ENCODE data around the gene SLC6A11. TPM values are rescaled to one million over a fixed set of nuclear protein-coding genes. Genes with fewer than 3 reads are reported as not detected.

SLC6A11 gene
- polyA plus RNA-seq, 3 donors, result 0.08 to 0.31 (median 0.16) TPM

DNA sequence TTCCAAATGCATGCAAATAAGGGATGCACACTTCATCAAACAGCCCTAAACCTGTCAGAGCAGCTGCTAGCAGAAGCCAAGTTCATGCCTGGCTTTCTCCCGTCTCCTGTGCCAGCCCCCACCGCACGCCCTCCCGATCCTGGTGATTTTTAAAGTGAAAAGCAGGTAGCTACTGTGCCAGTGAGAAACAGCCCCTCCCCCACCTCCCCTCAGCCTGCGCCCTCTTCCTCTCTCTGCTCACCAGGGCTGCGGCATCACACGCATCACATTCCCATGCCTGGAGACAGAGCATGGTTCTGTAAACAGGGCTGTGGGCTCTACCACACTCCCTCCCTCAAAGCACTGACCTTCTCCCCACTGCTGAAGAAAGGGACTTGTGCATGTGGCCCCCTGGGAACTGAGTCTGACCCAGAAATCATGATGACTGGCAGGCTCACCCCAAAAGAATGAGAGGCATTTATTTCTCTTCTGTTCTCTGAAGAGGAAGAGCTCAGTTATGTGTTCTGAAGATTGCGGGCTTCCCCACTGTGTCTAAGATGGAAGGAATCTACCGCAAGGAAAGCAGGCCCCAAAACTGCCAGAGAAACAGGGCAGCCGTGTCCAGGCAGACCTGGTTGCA lies 162.0 kb downstream of the SLC6A11 start:
- no peak for DNase-seq

DNA sequence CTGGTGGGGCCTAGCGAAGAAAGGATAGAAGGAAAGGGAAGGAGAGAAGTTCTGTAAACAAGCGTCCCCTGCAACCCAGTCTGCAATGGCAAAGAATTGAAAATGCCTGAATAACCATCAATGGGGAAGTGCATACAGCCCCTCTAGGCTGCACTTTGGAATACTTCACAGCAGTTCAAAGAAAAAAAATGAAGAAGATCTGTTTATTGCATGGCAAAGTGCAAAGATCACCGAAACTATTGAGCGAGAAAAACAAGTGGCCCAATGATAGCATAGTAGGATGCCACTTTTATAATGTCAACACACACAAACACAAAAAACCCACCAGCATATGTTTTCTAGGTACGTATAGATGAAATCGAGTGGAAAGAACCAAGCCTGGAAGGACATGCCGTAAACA lies 162.9 kb downstream of the SLC6A11 start:
- no peak for DNase-seq

DNA sequence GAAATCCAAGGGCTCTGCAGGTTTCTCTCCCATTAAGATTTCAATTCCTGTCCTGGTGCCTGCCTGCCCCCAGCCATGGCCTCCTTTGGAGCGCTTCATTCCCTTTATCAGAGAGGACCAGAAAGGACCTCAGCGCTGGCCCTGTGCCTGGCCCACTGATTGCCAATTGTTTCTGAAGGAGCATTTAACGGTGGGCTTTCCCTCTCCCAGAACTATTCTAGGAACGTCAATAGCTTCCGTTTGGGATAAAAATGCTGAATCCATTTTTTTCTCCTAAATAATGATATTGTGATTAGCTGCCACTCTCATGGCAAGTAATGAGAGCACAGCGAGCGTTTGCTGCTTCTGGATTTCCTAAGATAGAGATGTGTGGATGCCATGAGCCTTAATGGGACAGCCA lies 164.3 kb downstream of the SLC6A11 start:
- DNase-seq, result no peak

DNA sequence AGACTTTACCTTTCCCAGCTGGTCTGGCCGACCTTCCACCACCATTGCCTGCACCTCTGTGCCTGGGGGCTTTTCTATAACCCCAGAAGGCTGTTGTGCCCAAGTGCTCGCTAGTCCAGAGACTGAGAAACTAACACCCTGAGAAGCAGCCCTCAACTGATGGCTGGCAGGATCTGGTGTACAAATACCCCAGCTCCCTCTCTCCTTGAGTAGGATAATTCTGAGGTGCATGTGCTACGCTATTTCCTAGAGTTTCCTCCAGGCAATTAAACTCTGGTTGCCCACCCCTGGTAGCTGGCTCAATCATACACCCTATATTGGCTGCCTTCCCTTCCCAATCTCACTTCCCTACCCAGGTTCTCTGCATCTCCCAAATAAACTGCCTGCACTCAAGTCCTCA lies 165.0 kb downstream of the SLC6A11 start:
- no peak for DNase-seq

DNA sequence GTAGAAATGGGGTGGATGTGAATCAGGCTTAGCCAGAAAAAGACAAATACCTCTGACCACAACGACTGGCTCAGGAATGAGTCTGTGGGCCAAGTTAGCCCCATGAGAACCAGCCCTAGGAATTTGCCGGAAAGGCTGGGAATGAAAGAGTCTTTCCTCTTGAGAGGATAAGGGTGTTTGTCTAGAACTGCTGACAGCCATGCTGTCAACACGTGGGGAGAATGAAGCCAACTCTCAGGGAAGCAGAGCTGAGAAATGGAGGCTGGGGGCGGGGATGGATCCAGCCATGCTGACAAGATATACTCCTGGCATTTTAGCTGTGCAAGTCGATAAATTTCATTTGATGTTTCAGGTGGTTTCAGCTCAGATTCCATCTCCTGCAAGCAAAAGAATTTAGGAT lies 165.9 kb downstream of the SLC6A11 start:
- DNase-seq, result no peak

DNA sequence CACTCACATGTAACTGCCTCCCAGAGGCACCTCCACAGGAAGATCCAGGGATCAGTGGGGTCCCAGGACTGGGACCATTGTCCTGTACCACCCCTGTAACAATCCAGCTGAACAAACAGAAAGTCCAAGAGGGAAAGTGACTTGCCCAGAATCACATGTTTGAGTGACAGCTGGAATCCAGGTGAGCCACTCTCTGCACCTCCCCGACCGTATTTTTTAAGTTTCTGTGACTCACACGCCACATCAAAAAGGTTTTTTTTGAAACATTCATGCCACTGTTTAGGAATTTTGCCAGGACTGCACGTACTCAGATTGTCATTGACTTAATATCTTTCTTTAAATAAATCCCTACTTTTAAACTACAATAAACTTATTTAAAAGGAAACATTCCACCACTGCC lies 166.8 kb downstream of the SLC6A11 start:
- no peak for DNase-seq

DNA sequence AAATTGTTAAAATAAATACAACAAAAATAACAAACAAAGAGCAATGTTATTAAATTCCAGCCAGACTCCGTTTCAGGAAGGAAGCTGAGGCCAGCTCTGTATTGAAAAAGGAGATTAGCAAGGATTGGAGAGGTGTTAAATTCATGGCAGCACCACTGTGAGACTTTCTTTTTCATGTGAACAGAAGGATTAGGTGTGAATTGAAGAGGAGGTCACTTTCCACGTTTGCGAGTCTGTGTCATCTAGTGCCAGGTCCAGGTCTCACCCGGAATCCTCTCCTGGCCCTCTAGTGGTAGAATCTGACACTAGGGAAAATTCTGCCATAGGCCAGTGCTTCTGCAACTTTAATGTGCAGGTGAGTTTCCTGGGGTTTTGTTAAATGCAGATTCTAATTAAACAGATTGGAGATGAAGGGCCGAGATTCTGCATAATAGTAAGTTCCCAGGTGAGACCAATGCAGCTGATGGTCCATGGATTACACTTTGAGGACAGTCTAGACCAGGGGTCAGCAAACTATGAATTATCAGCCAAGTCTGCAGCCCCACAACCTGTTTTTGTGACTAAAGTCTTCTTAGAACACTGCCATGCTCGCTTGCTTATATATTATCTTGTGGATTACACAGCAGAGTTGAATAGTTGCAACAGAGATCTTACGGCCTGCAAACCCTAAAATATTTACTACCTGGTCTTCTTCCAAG lies 167.3 kb downstream of the SLC6A11 start:
- no peak for DNase-seq

DNA sequence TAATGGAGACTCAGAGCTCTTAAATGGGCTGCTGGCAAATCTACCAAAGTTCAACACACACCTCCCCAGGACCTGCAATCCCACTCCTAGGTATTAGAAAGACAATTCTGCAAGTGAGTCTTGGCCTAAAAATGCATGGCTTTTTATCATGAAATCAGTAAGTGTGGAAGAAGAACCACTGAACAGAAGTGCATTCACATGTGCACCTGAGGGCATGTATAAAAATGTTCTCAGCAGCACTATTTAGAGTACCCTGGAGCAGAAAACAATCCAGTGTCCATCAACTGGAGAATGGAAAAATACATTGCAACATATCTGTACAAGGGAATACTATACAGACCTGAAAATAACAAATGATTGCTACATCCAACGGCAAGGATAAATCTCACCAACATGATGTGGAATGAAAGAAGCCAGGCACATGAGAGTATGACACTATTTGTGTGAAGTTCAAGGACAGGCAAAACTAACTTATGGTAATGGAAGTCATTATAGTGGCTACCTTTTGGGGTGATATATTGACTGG lies 168.4 kb downstream of the SLC6A11 start:
- DNase-seq, result no peak

DNA sequence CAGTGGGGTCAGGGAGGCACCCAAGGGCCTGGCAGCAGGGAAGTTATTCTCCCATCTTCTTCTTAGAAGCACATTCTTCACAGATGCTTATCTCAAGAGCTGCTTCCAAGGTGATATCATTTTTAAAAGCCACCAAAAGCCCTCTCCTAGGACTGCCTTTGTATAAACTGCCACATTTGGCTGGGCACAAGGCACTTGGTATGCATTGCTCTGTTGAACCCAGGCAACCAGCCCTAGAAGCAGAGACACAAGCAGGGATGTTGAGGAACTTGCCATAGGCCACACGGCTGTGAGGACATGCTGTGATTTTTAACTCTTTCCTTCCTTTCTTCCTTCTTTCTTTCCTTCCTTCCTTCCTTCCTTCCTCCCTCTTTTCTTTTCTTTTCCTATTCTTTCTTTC lies 169.2 kb downstream of the SLC6A11 start:
- DNase-seq, result no peak

DNA sequence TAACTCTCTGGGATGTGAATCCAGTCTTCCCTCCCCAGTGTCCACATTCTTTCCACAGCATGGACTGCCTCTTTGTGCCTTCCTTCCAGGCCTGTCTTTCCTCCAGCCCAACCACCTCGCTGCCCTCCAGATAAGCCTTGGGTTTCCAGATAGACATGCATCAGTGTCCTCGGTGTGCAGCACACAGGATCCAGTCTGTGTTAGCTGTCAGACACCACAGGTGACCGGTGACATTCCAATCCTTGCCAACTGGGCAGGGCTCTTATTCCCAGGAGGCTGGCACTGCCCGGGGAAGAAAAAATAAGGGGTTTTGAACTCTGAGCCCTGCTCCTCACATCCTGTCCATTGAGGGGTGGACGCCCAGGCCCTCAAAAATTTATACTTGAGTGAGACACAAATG lies 170.6 kb downstream of the SLC6A11 start:
- DNase-seq, result no peak

DNA sequence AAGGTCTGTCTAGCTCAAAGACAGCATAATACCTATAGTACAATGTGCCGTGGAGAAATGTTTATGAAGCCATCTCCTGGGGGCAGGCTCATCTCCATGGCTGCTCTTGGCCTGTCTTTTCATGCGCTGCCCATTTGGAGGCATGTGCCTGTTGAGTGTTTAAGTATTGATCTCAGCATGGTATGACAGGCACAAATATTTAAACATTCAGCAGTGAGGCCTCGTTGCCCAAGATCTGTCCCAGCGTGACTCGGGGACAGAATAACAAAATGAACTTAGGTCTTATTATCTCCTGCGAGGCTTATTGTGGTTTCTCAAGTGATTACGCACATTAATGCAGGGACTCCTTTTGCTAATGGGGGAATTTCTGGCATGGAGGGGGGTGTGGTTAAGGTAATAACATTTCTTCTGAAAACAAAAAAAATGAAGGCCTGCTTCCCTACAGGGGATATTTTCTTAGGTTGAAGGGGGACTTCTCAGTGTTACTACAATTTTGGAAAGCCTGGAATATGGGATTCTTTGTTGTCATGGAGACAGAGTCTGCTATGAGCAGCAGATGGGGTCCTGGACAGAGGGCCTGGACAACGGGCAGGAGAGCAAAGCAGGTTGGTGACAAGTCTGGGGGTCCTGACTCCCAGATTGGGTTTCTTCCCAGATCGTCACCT lies 172.1 kb downstream of the SLC6A11 start:
- DNase-seq, result no peak

DNA sequence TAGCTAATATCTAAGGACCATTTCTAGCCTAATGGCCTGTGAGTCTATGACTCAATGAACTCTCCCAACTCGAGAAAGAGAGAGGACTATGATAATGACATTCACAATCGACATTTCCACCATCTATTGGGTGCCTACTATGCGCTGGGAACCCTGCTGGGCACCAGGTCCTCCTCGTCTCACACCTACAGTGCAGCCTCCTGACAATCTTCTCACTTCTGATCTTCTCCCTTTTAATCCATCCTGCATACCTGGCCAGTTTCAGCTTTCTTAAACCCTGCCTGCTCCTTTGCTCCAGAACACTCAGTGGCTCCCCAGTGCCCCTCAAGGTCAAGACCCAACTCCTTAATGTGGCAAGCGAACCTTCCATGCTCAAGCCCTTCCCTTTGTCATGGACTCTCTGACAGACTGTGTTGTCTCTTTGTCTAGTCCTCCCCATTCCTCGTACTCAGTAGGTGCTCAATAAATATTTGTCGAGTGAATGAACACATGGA lies 173.0 kb downstream of the SLC6A11 start:
- no peak for DNase-seq

Other genes with a start within 250 kb of the SLC6A11 start
- 1 to 10 TPM; 1.2 TPM for gene SLC6A1, start 176.5 kb downstream of the SLC6A11 start, polyA plus RNA-seq (ENCODE audit: insufficient read length in 3 of 3)

Measured in renal pelvis (tissue), 4 donors.